Activated T-cell treated with anti-CD3 and anti-CD28 coated beads, Interleukin-2, amount 50 U/mL, for 4 hours (primary cell): ENCODE results near the gene ZNF445. TPM values are rescaled to one million over a fixed set of nuclear protein-coding genes. Genes with fewer than 3 reads are reported as not detected.
"Not testable (repeated sequence)": the region's sequence is repeated elsewhere in the genome, so short reads cannot be mapped to it uniquely, and the experiment has no call there.

Source experiments
- ATAC-seq, 2 donors: fragments of 200-7000 bp; cut with Tn5 transposase; one replicate each; pipeline ENCODE4 v1.10.0; 2021
- DNase-seq: peaks from one replicate; pipeline ENCODE4 v3.0.0-alpha.2; 2020
- H3K27me3 Mint-ChIP-seq: one replicate; pipeline ENCODE4 v1.8.0; 2021; ENCODE audit warnings: low read depth, mixed read lengths
- H3K36me3 Mint-ChIP-seq: one replicate; pipeline ENCODE4 v1.8.0; 2022; ENCODE audit warnings: mixed read lengths; ENCODE audit not compliant: insufficient read depth
- H3K4me1 Mint-ChIP-seq: one replicate; pipeline ENCODE4 v1.8.0; 2021; ENCODE audit warnings: low read depth, mixed read lengths
- H3K4me3 Mint-ChIP-seq: one replicate; pipeline ENCODE4 v1.8.0; 2021; ENCODE audit warnings: mild to moderate bottlenecking, moderate library complexity, mixed read lengths
- H3K9me3 Mint-ChIP-seq: one replicate; pipeline ENCODE4 v1.8.0; 2021; ENCODE audit warnings: mixed read lengths
- total RNA-seq, 3 donors: library from RNA; stranded (reverse); gene quantifications; one replicate each; pipeline ENCODE4 v1.2.1, GENCODE V29; 2021

The ZNF445 gene
- total RNA-seq, 3 donors from 2014 or later, result 7.5 to 9.4 (median 8.7) TPM

GRCh38 chr3:44499899-44500168 lies 22.4 kb upstream of the ZNF445 start:
- H3K36me3 Mint-ChIP-seq, result peaks cover 72% of the 10 kb centered on the region
- H3K27me3 Mint-ChIP-seq, DNase-seq, H3K4me1 Mint-ChIP-seq, H3K4me3 Mint-ChIP-seq, ATAC-seq: not testable (repeated sequence)
- peaks cover 47% of the 10 kb centered on the region for H3K9me3 Mint-ChIP-seq

GRCh38 chr3:44499149-44499898 lies 21.9 kb upstream of the ZNF445 start:
- DNase-seq (no peak), ATAC-seq (no peak)
- H3K27me3 Mint-ChIP-seq, result no peaks in the 10 kb centered on the region
- no peak overlapping the region for H3K4me3 Mint-ChIP-seq
- H3K9me3 Mint-ChIP-seq, result peaks cover 48% of the 10 kb centered on the region
- peaks cover 74% of the 10 kb centered on the region for H3K36me3 Mint-ChIP-seq
- peaks cover 4% of the 10 kb centered on the region for H3K4me1 Mint-ChIP-seq

DNA sequence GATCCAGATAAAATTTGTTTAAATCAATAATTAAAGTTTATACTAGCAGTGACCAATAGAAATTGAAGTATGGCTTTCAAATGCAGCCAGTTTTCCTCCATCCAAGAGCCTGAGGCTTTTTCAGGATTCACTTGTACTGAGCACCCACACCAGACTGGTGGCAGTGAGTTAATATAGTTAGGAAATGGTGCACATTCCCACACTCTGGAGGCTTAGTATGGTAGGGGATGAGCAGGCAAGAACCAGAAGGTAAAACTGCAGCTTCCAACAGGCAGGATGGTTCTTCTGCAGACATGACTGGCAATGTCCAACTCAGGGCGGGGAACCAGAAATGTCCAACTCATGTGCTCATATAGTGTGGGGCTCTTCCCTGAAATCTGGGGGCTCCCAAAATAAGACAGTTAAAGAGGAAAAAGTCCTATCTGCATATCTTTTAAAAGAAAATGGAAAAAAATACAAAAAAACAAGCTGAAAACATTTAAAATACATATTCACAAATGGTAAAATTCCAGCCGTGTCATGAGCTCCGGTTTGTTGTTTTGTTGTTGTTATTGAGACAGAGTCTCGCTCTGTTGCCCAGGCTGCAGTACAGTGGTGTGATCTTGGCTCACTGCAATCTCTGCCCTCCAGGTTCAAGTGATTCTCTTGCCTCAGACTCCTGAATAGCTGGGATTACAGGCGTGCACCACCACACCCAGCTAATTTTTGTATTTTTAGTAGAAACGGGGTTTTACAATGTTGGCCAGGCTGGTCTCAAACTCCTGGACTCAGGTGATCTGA lies 18.4 kb upstream of the ZNF445 start:
- H3K36me3 Mint-ChIP-seq, result peaks cover 62% of the 10 kb centered on the region
- peaks cover 46% of the 10 kb centered on the region for H3K9me3 Mint-ChIP-seq
- H3K27me3 Mint-ChIP-seq, result no peaks in the 10 kb centered on the region
- H3K4me3 Mint-ChIP-seq, result no peak overlapping the region
- ATAC-seq (no peak), DNase-seq (no peak)
- no peaks in the 10 kb centered on the region for H3K4me1 Mint-ChIP-seq

DNA sequence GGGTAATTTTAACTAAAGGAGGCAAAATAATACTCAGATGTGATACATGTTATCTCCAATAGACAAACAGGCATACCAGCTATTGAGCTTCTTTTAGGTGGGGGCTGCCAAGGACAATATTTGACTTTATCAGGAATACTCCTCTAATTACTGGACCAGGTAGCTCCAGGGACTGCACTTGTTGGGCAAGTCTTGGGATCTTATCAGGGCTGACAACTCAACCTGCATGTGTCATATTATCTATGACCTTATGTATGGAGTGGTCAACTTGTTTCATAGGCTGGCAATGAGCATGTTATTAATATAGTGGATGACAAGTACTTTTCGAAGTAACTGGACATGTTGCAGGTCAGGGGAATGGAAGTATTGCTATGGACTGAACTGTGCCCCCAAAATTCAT lies 15.0 kb upstream of the ZNF445 start:
- Mint-ChIP-seq H3K9me3 (peaks cover 25% of the 10 kb centered on the region), H3K36me3 (peaks cover 32% of the 10 kb centered on the region), H3K4me3 (no peak overlapping the region), H3K4me1 (no peaks in the 10 kb centered on the region), H3K27me3 (no peaks in the 10 kb centered on the region)
- ATAC-seq (no peak), DNase-seq (no peak)

GRCh38 chr3:44482721-44483120 lies 5.3 kb upstream of the ZNF445 start:
- Mint-ChIP-seq H3K4me3 (no peak overlapping the region), H3K27me3 (no peaks in the 10 kb centered on the region), H3K9me3 (peaks cover 18% of the 10 kb centered on the region), H3K36me3 (no peaks in the 10 kb centered on the region), H3K4me1 (peaks cover 5% of the 10 kb centered on the region)
- DNase-seq, result no peak
- ATAC-seq, result no peak

- Mint-ChIP-seq H3K27me3 (no peaks in the 10 kb centered on the region), H3K9me3 (no peaks in the 10 kb centered on the region), H3K4me3 (peak overlapping the region; percentile 90), H3K4me1 (peaks cover 20% of the 10 kb centered on the region), H3K36me3 (no peaks in the 10 kb centered on the region)
- ATAC-seq (no peak), DNase-seq (no peak)
Observed at GRCh38 chr3:44478606-44479094, 1.2 kb upstream of the ZNF445 start.

DNA sequence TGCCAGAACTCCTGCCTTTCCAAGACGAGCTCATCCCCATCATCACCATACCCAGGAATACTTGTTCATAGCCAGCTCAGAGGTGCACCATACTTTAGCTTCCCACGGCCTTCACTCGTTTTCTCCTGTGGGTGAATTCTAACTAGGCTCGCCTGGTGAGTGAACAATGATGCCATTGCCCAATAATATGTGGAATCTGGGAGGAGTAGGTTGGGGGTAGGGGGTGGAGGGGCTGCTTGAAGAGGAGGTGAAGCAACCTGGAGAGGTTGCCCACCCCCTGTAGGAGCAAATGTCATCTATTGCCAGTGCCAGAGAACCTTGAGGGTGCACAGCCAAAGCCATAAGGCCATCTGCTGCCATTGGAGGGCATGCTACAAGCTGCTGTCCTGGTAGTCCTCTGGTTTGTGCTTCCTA lies 592 bp upstream of the ZNF445 start:
- Mint-ChIP-seq H3K4me3 (peak overlapping the region; percentile 90), H3K9me3 (no peaks in the 10 kb centered on the region), H3K27me3 (no peaks in the 10 kb centered on the region), H3K4me1 (peaks cover 23% of the 10 kb centered on the region), H3K36me3 (no peaks in the 10 kb centered on the region)
- DNase-seq (no peak), ATAC-seq (no peak)

DNA sequence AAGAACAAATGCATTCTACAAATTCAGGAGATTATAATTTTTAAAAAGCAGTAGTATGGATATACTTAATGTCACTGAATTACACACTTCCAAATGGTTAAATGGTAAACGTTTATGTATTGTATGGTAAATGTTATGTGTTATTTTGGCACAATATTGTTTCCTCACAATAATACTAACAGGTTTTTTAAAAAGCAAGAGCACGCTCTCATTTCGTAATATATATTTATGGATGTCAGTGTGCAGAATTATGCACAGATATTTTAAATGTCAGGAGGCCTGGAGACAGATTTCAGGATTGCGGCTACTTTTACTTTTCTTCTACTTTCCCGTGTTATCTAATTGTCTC lies 533 bp downstream of the ZNF445 start:
- no peak for DNase-seq
- H3K27me3 Mint-ChIP-seq, result no peaks in the 10 kb centered on the region
- H3K4me3 Mint-ChIP-seq, result peak overlapping the region; percentile 90
- no peak for ATAC-seq
- peaks cover under 1% of the 10 kb centered on the region for H3K36me3 Mint-ChIP-seq
- H3K9me3 Mint-ChIP-seq, result no peaks in the 10 kb centered on the region
- H3K4me1 Mint-ChIP-seq, result peaks cover 23% of the 10 kb centered on the region

GRCh38 chr3:44476181-44476611 lies 1.3 kb downstream of the ZNF445 start:
- Mint-ChIP-seq H3K36me3 (peaks cover 8% of the 10 kb centered on the region), H3K4me3 (peak overlapping the region; percentile 90), H3K4me1 (peaks cover 30% of the 10 kb centered on the region), H3K27me3 (no peaks in the 10 kb centered on the region), H3K9me3 (no peaks in the 10 kb centered on the region)
- ATAC-seq (no peak), DNase-seq (no peak)

DNA sequence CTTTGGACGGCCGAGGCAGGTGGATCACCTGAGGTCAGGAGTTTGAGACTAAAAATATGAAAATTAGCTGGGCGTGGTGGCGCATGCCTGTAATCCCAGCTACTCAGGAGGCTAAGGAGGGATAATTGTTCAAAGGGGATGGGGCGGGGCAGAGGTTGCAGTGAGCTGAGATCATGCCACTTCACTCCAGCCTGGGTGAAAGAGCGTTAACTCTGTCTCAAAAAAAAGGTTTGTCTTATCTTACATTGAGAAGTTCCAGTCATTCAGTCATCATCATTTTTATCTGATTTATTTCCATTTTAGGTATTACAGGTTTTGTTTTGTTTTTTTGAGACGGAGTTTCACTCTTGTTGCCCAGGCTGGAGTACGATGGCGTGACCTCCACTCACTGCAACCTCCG lies 2.6 kb downstream of the ZNF445 start:
- not testable (repeated sequence) for H3K4me3 Mint-ChIP-seq, H3K9me3 Mint-ChIP-seq, ATAC-seq, DNase-seq, H3K27me3 Mint-ChIP-seq
- Mint-ChIP-seq H3K4me1 (peaks cover 36% of the 10 kb centered on the region), H3K36me3 (peaks cover 17% of the 10 kb centered on the region)

DNA sequence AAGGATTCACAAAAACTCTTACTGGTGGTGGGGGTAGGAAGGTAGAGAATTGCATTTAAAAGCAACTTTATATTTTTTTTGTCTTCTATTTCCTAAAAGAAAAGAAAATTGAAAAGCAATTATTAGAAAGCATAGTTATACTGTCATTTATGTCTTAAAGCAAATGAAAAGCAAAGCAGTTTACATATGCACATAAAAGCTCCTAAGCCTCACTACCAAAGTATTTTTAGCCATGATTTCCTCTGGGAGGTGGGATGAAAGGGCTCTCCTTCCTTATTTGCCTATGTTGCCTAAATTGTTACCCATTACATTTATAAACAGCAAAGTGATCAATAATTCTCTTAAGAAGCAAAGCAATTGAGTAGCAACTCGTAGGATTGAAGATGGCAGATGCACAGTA lies 7.0 kb downstream of the ZNF445 start:
- peaks cover 28% of the 10 kb centered on the region for H3K4me1 Mint-ChIP-seq
- no peak for DNase-seq
- H3K36me3 Mint-ChIP-seq, result peaks cover 27% of the 10 kb centered on the region
- no peak for ATAC-seq
- no peaks in the 10 kb centered on the region for H3K27me3 Mint-ChIP-seq
- H3K4me3 Mint-ChIP-seq, result no peak overlapping the region
- H3K9me3 Mint-ChIP-seq, result no peaks in the 10 kb centered on the region

DNA sequence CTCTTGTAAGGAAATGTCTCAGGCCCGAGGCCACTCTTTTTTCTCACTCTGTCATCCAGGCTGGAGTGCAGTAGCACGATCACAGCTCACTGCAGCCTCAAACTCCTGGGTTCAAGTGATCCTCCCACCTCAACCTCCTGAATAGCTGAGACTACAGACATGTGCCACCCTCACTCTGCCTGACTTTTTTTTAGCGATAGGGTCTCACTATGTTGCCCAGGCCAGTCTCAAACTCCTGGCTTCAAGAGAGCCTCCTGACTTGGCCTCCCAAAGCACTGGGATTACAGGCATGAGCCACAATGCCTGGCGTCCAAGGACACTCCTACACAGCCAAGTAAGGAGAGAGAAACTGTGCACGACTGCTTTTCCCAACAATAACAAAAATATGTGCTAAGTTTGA lies 7.6 kb downstream of the ZNF445 start:
- Mint-ChIP-seq H3K36me3 (peaks cover 31% of the 10 kb centered on the region), H3K4me3 (no peak overlapping the region), H3K27me3 (no peaks in the 10 kb centered on the region), H3K4me1 (peaks cover 28% of the 10 kb centered on the region), H3K9me3 (no peaks in the 10 kb centered on the region)
- ATAC-seq, result no peak
- no peak for DNase-seq

- DNase-seq, result no peak
- no peaks in the 10 kb centered on the region for H3K27me3 Mint-ChIP-seq
- peaks cover 31% of the 10 kb centered on the region for H3K36me3 Mint-ChIP-seq
- no peak overlapping the region for H3K4me3 Mint-ChIP-seq
- ATAC-seq, result peak; percentile 43 to 46
- no peaks in the 10 kb centered on the region for H3K9me3 Mint-ChIP-seq
- H3K4me1 Mint-ChIP-seq, result peaks cover 25% of the 10 kb centered on the region
Observed at GRCh38 chr3:44468572-44469520, 8.6 kb downstream of the ZNF445 start.

DNA sequence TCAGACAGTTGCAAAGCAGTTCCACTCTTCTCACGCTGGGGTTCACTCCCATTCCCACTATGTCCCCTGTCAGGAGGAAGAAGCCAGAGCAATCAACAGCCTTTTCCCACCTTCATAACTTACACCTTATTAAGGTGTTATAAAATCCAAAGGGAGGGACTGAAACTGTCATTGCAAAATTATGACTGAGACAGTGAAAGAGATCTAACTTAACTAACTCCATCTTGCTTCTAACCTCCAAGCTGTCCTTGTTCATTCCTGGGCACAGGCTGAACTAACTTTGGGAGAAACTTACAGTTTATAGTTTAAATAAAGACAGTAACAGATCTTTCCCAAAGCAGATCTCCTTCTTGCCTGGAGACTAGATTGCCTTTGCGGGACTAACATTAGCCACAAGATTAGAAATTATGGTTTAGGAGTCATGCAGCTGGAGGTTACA lies 9.4 kb downstream of the ZNF445 start:
- not testable (repeated sequence) for DNase-seq, ATAC-seq, H3K9me3 Mint-ChIP-seq, H3K4me3 Mint-ChIP-seq, H3K27me3 Mint-ChIP-seq
- H3K36me3 Mint-ChIP-seq, result peaks cover 36% of the 10 kb centered on the region
- H3K4me1 Mint-ChIP-seq, result peaks cover 20% of the 10 kb centered on the region
